H1 (cell line): ENCODE results near the gene PIGU. TPM values are rescaled to one million over a fixed set of nuclear protein-coding genes. Genes with fewer than 3 reads are reported as not detected.

Experiments used
- E2F6 ChIP-seq: IDR thresholded peaks from 2 replicates; pipeline ENCODE4 v1.6.1; 2012; ENCODE audit warnings: inconsistent platforms
- KDM5A ChIP-seq: fragments of 200-600 bp; IDR thresholded peaks from 2 replicates; pipeline ENCODE4 v1.7.1; 2012; ENCODE audit warnings: mild to moderate bottlenecking, low read length, inconsistent platforms, mixed read lengths
- MAFK ChIP-seq: IDR thresholded peaks from 2 replicates; pipeline ENCODE4 v1.6.1; 2012; ENCODE audit warnings: low read depth, mild to moderate bottlenecking, improper control_type of control experiment, low read length
- MAX ChIP-seq: IDR thresholded peaks from 2 replicates; pipeline ENCODE4 v1.6.1; 2012; ENCODE audit warnings: inconsistent platforms
- TCF12 ChIP-seq: IDR thresholded peaks from 2 replicates; pipeline ENCODE4 v1.6.1; 2011; ENCODE audit warnings: low read depth, mild to moderate bottlenecking, low read length
- polyA plus RNA-seq, 7 experiments: library from polyadenylated mRNA; depleted of rRNA in 3 of 7; stranded (reverse) in 5 of 7; unstranded in 2 of 7; fragments of >200 nt in 5 of 7; fragments of 200-250 nt in 2 of 7; gene quantifications; 1 replicate in 5 of 7; 2 replicates in 1 of 7; 4 replicates in 1 of 7; pipeline versions ENCODE4 v1.2.1 to v1.2.3, GENCODE V29; 2011 to 2013; ENCODE audit warnings: missing spikeins in 2 of 7, mixed read lengths in 2 of 7
- total RNA-seq: library from RNA; stranded (reverse); fragmentation: NEBNext Ultra II Directional; extraction: Animal tissue kit (Norgen Biotek cat#: 25700); gene quantifications from 2 replicates; pipeline ENCODE4 v1.2.1, GENCODE V29; 2021

Gene PIGU
- total and polyA plus RNA-seq, 2 of the 8 experiments (the other 6 are each of a cell fraction or from before 2014, with no cell fraction given) = 28.3 to 117 TPM

GRCh38 chr20:34585019-34585418 is 91.9 kb downstream of the PIGU start (continued):
- TF ChIP-seq MAFK (no peak), MAX (no peak), KDM5A (no peak), E2F6 (no peak), TCF12 (no peak)
